Hematopoietic multipotent progenitor cell treated with erythropoietin and hydrocortisone succinate and interleukin-3 and kit ligand, for 8 days (in vitro differentiated cells): Measurements from ENCODE around the gene CCDC92.
A peak's percentile ranks its signal among the peaks of the same experiment; 100 is the strongest.

Experiments used
- DNase-seq: peaks from one replicate; pipeline ENCODE4 v3.0.0-alpha.2; 2015

CCDC92 gene

GRCh38 chr12:123973552-123974341 is 1.1 kb upstream of the CCDC92 start:
- peak; percentile 15 for DNase-seq

- peak; percentile 38 for DNase-seq
These were observed 718 bp downstream of the CCDC92 start for GRCh38 chr12:123971770-123972456.

- no peak for DNase-seq
These were observed 1.2 kb downstream of the CCDC92 start for GRCh38 chr12:123971449-123971769.

GRCh38 chr12:123967121-123967586 is 5.5 kb downstream of the CCDC92 start:
- peak; percentile 54 for DNase-seq

GRCh38 chr12:123966596-123966995 is 6.0 kb downstream of the CCDC92 start:
- DNase-seq: no peak

- no peak for DNase-seq
These were observed 7.2 kb downstream of the CCDC92 start for GRCh38 chr12:123965382-123965781.

GRCh38 chr12:123963821-123964220 is 8.8 kb downstream of the CCDC92 start:
- no peak for DNase-seq

GRCh38 chr12:123962513-123962912 is 10.1 kb downstream of the CCDC92 start:
- no peak for DNase-seq

GRCh38 chr12:123961585-123962345 is 10.9 kb downstream of the CCDC92 start:
- peak; percentile 33 for DNase-seq

- no peak for DNase-seq
These were observed 11.8 kb downstream of the CCDC92 start for GRCh38 chr12:123960856-123961255.

GRCh38 chr12:123960029-123960735 is 12.4 kb downstream of the CCDC92 start:
- no peak for DNase-seq

GRCh38 chr12:123958876-123959275 is 13.8 kb downstream of the CCDC92 start:
- DNase-seq: no peak

GRCh38 chr12:123958462-123958861 is 14.2 kb downstream of the CCDC92 start:
- no peak for DNase-seq

- no peak for DNase-seq
These were observed 15.4 kb downstream of the CCDC92 start for GRCh38 chr12:123957196-123957595.

- no peak for DNase-seq
These were observed 16.4 kb downstream of the CCDC92 start for GRCh38 chr12:123956249-123956648.

- no peak for DNase-seq
These were observed 17.8 kb downstream of the CCDC92 start for GRCh38 chr12:123954647-123955350.

GRCh38 chr12:123952037-123952436 is 20.6 kb downstream of the CCDC92 start:
- no peak for DNase-seq

GRCh38 chr12:123951467-123951866 is 21.2 kb downstream of the CCDC92 start:
- DNase-seq: no peak

GRCh38 chr12:123950476-123951349 is 21.9 kb downstream of the CCDC92 start:
- no peak for DNase-seq

GRCh38 chr12:123949770-123950165 is 22.9 kb downstream of the CCDC92 start:
- DNase-seq: no peak
